PC-9 (cell line): ENCODE data around the gene PDCD1LG2. TPM values are rescaled to one million over a fixed set of nuclear protein-coding genes. Genes with fewer than 3 reads are reported as not detected.
"Not testable (repeated sequence)": the region's sequence is repeated elsewhere in the genome, so short reads cannot be mapped to it uniquely, and the experiment has no call there.

Experiments
- BruUV-seq: library from RNA; stranded (reverse); fragments of 400-500 nt; replicated peaks from 2 replicates; lab custom pipeline; 2021; lab: Mats Ljungman, UMichigan
- CTCF ChIA-PET: fragments of 300-600 bp; sonication (Branson Sonifier 250); formaldehyde crosslinking; loops from one replicate; lab custom pipeline; 2022; ENCODE audit warnings: antibody characterized with exemption; lab: Charles Lee
- POLR2A ChIA-PET: fragments of 300-600 bp; sonication (Branson Sonifier 250); formaldehyde crosslinking; loops from one replicate; lab custom pipeline; 2022; ENCODE audit warnings: antibody characterized with exemption; ENCODE audit not compliant: unreplicated experiment; lab: Charles Lee
- DNase-seq, 2 experiments: peaks; one replicate each; pipeline versions ENCODE4 v3.0.0 to v3.0.0-alpha.2; 2015 to 2022; ENCODE audit warnings: mixed read lengths in 1 of 2
- H2AFZ ChIP-seq: fragments of 200-600 bp; sonication (generic); 2 replicates; pipeline ENCODE4 v1.8.1; 2017; ENCODE audit warnings: antibody characterized with exemption
- H3F3A ChIP-seq: fragments of 200-600 bp; sonication (generic); 2 replicates; pipeline ENCODE4 v1.8.1; 2017; ENCODE audit warnings: antibody characterized with exemption, mild to moderate bottlenecking, low read depth; ENCODE audit not compliant: insufficient read depth
- H3K27ac ChIP-seq: fragments of 200-600 bp; sonication (generic); 2 replicates; pipeline ENCODE4 v1.6.1; 2016; ENCODE audit warnings: mixed run types
- H3K27me3 ChIP-seq: fragments of 200-600 bp; sonication (generic); 2 replicates; pipeline ENCODE4 v1.6.1; 2016; ENCODE audit warnings: low read depth, mixed run types; ENCODE audit not compliant: insufficient read depth
- H3K36me3 ChIP-seq: fragments of 200-600 bp; sonication (generic); 2 replicates; pipeline ENCODE4 v1.6.1; 2016; ENCODE audit warnings: low read depth, mixed run types
- H3K4me1 ChIP-seq: fragments of 200-600 bp; sonication (generic); replicated peaks from 2 replicates; pipeline ENCODE4 v1.6.1; 2016; ENCODE audit warnings: mixed run types; ENCODE audit not compliant: insufficient read depth
- H3K4me2 ChIP-seq: fragments of 200-600 bp; sonication (generic); 2 replicates; pipeline ENCODE4 v1.6.1; 2017; ENCODE audit warnings: mixed run types
- H3K4me3 ChIP-seq: fragments of 200-600 bp; sonication (generic); 2 replicates; pipeline ENCODE4 v1.6.1; 2016; ENCODE audit warnings: mixed run types
- H3K79me2 ChIP-seq: fragments of 200-600 bp; sonication (generic); 2 replicates; pipeline ENCODE4 v1.6.1; 2017; ENCODE audit warnings: low read depth, mixed run types
- H3K9me2 ChIP-seq: fragments of 200-600 bp; sonication (generic); 2 replicates; pipeline ENCODE4 v1.8.1; 2017; ENCODE audit warnings: mild to moderate bottlenecking; ENCODE audit not compliant: insufficient read depth
- H3K9me3 ChIP-seq: fragments of 200-600 bp; sonication (generic); 2 replicates; pipeline ENCODE4 v1.8.1; 2016; ENCODE audit warnings: low read depth; ENCODE audit not compliant: insufficient read depth
- H4K20me1 ChIP-seq: fragments of 200-600 bp; sonication (generic); 2 replicates; pipeline ENCODE4 v1.8.1; 2017; ENCODE audit not compliant: insufficient read depth
- CTCF ChIP-seq: fragments of 200-600 bp; sonication (generic); conservative IDR thresholded peaks from 2 replicates; pipeline ENCODE4 v1.6.1; 2017; ENCODE audit warnings: mixed run types, antibody characterized with exemption, mild to moderate bottlenecking, moderate library complexity
- EZH2 ChIP-seq: fragments of 200-600 bp; sonication (generic); IDR thresholded peaks from 2 replicates; pipeline ENCODE4 v1.8.0; 2017; ENCODE audit warnings: antibody characterized with exemption, low read depth
- intact Hi-C: fragments of 100-400 bp; cut with micrococcal nuclease; formaldehyde crosslinking; loops from one replicate; pipeline ENCODE4 v1.10.0; 2022; ENCODE audit not compliant: unreplicated experiment
- total RNA-seq: library from RNA; stranded (reverse); gene quantifications from 2 replicates; pipeline ENCODE4 v1.2.3, GENCODE V29; 2021

The PDCD1LG2 gene
- total RNA-seq, 1 experiment from 2014 or later = 1.4 TPM

- Histone ChIP-seq H3K79me2 (no peaks in the 10 kb centered on the region), H3K27me3 (no peaks in the 10 kb centered on the region), H3K4me2 (no peak overlapping the region), H3K27ac (no peak overlapping the region), H3K4me1 (no peaks in the 10 kb centered on the region), H3K4me3 (no peak overlapping the region), H4K20me1 (no peaks in the 10 kb centered on the region), H2AFZ (no peak overlapping the region), H3K36me3 (no peaks in the 10 kb centered on the region), H3K9me3 (no peaks in the 10 kb centered on the region), H3K9me2 (no peaks in the 10 kb centered on the region), H3F3A (no peaks in the 10 kb centered on the region)
- BruUV-seq = no TSS peak
- DNase-seq = no peak
- TF ChIP-seq CTCF (no peak), EZH2 (no peak)
- intact Hi-C loops = no loop called here
- ChIA-PET CTCF (no interaction called here), POLR2A (no interaction called here)
Observed at GRCh38 chr9:5470816-5471215, 39.5 kb upstream of the PDCD1LG2 start.

- POLR2A ChIA-PET, CTCF ChIA-PET, H3F3A ChIP-seq: not testable (repeated sequence)
Observed at GRCh38 chr9:5475611-5476010, 34.7 kb upstream of the PDCD1LG2 start.

GRCh38 chr9:5478206-5478605 is 32.1 kb upstream of the PDCD1LG2 start:
- H3K4me3 ChIP-seq = no peak overlapping the region

More at GRCh38 chr9:5475611-5476010, 34.7 kb upstream of the PDCD1LG2 start:
- H2AFZ ChIP-seq, H4K20me1 ChIP-seq, H3K4me3 ChIP-seq, H3K9me3 ChIP-seq, H3K27ac ChIP-seq, intact Hi-C loops, H3K36me3 ChIP-seq, H3K4me1 ChIP-seq, DNase-seq, H3K4me2 ChIP-seq, H3K79me2 ChIP-seq, BruUV-seq, H3K27me3 ChIP-seq, H3K9me2 ChIP-seq: not testable (repeated sequence)

More at GRCh38 chr9:5478206-5478605, 32.1 kb upstream of the PDCD1LG2 start:
- intact Hi-C loops = no loop called here
- H3K4me1 ChIP-seq = no peaks in the 10 kb centered on the region
- no TSS peak for BruUV-seq
- H3K9me2 ChIP-seq = no peaks in the 10 kb centered on the region
- no peak for DNase-seq
- H3F3A ChIP-seq = no peaks in the 10 kb centered on the region
- no peak overlapping the region for H3K27ac ChIP-seq
- H3K36me3 ChIP-seq = no peaks in the 10 kb centered on the region
- H3K27me3 ChIP-seq = no peaks in the 10 kb centered on the region
- ChIA-PET CTCF (no interaction called here), POLR2A (no interaction called here)
- no peaks in the 10 kb centered on the region for H3K79me2 ChIP-seq
- H3K4me2 ChIP-seq = no peak overlapping the region
- TF ChIP-seq CTCF (no peak), EZH2 (no peak)
- H3K9me3 ChIP-seq = no peaks in the 10 kb centered on the region
- H2AFZ ChIP-seq = no peak overlapping the region
- no peaks in the 10 kb centered on the region for H4K20me1 ChIP-seq
